ENCODE measurements around the gene SPATA21.
"Not testable (repeated sequence)": the region's sequence is repeated elsewhere in the genome, so short reads cannot be mapped to it uniquely, and the experiment has no call there.

Gene SPATA21

GRCh38 chr1:16436946-16437474, at the start of gene SPATA21:
Gene SPATA21, minus strand, starts transcription at chr1:16437424. Its CDS starts 6,053 bp downstream, at chr1:16431371.
- no peak for DNase-seq

GRCh38 chr1:16487011-16487410, 49.8 kb upstream of the SPATA21 start:
- not testable (repeated sequence) for DNase-seq

DNA sequence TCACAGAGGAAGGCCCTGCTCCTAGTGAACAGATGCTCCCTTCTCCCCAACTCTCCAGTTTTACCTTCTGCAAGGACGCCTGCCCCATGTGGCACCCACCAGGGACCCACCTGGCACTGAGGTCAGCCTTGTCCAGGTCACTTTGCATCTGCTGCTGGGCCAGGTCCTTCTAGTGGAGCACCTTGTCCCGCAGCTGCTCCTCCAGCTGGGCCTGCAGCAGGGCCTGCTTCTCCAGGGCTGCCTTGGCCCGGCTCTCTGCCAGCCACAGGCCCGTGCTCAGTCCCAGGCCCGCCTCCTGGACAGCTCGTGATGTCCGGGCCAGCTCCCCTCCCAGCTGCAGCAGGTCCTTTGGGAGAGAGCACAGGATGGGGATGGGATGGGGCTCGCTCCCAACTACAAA, 49.1 kb upstream of the SPATA21 start:
- not testable (repeated sequence) for DNase-seq

GRCh38 chr1:16484931-16485330, 47.7 kb upstream of the SPATA21 start:
- DNase-seq = no peak

- no peak for DNase-seq
These were observed 47.2 kb upstream of the SPATA21 start for GRCh38 chr1:16484501-16484835.

DNA sequence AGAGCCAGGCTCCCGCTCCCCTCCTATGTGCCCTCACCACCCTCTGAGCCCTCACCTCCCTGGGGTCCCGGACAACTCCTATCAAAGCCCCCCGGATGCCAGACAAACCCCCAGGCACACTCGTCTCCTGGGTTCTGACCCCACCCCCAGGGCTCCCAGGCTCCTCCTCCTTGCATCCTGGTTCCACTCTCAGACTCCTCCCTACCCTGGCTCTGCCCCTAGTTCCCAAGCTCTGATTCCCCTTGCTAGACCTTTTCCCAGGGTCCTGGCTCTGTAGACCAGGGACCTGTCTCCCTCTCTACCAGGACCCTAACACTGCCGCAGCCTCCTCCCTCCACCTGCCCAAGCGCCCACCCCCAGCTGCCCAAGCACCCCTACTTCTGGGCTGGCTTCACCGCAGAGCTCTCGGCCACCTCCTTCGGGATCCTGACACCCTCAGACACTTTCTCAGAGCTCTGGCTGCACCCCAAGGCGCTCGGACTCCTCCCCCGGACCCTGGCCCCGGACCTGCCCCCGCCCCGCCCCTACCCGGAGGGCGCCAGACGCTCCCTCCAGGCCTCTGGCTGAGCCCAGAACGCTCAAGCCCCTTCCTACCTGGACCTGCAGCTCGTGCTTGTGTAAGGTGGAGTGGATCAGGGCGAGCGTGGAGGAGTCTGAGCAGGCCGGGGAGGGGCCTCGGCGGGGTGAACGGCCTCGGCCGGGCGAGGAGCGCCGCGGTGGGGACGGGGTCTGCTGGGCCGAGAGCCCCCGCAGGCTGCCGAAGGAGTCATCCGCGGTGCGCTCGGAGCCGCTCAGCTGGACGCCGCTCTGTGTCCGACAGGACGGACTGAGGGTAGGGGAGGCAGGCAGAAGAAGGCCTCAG, 46.6 kb upstream of the SPATA21 start:
- not testable (repeated sequence) for DNase-seq

GRCh38 chr1:16483146-16483545, 45.9 kb upstream of the SPATA21 start:
- DNase-seq = not testable (repeated sequence)

DNA sequence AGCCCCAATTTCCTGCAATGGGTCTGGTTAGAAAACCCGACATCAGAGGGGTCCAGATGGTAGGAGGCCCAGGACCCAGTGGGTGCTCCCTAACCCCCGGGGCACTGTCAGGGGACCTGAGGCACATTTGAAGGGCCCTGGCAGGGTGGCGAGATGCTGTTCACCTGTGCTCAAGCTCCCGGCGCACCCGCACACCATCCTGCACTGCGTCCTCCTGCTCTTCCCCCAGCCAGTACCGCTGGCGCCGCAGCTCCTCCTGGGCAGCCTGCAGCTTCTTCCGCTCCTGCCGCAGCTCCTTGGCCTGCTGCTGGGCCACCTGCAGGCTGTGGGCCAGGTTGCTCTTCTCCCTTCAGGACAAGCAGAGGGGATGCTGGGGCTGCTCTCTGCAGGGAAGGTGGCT, 40.9 kb upstream of the SPATA21 start:
- no peak for DNase-seq

- not testable (repeated sequence) for DNase-seq
These were observed 38.8 kb upstream of the SPATA21 start for GRCh38 chr1:16475771-16476770.

DNA sequence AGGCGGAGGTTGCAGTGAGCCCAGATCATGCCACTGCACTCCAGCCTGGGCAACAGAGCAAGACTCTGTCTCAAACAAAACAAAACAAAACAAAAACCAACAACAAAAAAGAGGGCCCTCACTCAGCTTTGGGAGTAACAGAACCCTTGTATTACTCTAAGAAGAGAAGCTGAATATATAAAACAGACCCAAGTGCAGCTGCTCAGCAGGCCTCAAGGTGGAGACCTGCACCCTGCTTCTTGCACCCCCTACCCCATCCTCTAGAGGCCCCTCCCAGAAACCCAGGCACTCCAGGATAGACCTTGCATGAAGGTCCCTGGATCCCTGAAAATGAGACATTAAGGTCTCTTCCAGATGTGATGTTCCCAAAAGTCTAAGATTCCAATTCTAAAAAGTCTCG, 37.7 kb upstream of the SPATA21 start:
- not testable (repeated sequence) for DNase-seq

DNA sequence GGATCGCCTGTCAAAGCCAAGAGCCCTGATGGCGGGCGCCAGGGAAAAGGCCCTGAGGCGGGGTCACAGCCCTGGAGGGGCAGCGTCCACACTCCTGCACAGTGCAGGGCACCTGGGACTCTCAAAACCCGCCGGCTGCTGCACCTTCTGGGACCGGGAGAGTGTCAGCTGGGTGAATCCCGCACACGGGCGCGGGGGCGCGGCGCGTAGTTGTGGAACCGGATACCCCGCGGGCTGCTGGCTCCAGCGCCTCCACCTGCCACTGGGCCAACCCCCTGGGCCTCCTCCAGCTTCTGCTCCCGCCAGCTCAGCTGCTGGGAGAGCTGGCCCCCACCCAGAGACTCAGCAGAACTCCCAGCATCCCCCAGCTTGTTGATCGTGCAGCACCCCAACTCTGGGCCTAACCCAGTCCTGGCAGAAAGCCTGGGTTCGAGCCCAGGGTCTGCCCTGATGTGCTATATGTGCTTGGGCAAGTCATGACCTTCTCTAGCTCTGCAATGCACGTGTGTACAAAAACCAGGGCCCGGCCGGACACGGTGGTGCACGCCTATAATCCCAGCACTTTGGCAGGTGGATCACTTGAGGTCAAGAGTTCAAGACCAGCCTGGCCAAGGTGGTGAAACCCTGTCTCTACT, 37.1 kb upstream of the SPATA21 start:
- DNase-seq = no peak

DNA sequence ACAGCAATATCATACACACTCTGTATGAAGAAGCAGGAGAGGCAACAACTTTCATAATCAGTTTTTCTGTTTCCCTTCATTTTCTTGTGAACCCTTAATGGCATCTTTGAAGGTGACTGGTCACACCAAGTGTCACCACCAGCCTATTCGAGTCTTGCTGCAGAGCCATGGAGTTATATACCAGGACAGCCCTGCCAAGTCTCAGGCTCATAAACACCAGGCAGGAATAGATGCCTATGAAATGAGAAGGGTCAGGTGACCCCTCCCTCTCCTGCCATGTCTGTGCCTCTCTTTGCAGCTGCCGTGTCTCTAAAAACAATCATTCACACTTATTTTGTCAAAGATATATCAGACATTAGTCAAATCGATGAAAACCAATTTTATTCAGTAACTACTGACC, 31.3 kb upstream of the SPATA21 start:
- no peak for DNase-seq

GRCh38 chr1:16464917-16465625, 27.8 kb upstream of the SPATA21 start:
- DNase-seq = no peak

DNA sequence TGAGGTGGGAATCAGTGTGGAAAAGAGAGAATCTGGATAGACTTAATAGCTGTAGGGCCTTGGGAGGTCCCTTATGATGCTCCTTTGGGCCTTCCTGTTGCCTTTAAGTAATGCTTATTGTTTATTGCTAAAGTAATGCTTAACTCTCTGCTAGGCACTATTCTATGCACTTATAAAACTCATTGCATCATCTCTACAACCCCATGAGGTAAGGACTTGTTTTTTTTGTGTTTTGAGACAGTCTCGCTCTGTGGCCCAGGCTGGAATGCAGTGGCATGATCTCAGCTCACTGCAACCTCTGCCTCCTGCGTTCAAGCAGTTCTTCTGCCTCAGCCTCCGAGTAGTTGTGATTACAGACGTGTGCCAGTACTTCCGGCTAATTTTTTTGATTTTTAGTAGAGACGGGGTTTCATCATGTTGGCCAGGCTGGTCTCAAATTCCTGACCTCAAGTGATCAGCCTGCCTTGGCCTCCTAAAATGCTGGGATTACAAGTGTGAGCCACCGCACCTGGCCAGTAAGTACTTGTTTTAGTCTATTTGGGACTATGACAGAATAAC, 25.6 kb upstream of the SPATA21 start:
- no peak for DNase-seq

- DNase-seq = no peak
These were observed 24.5 kb upstream of the SPATA21 start for GRCh38 chr1:16461681-16462080.

DNA sequence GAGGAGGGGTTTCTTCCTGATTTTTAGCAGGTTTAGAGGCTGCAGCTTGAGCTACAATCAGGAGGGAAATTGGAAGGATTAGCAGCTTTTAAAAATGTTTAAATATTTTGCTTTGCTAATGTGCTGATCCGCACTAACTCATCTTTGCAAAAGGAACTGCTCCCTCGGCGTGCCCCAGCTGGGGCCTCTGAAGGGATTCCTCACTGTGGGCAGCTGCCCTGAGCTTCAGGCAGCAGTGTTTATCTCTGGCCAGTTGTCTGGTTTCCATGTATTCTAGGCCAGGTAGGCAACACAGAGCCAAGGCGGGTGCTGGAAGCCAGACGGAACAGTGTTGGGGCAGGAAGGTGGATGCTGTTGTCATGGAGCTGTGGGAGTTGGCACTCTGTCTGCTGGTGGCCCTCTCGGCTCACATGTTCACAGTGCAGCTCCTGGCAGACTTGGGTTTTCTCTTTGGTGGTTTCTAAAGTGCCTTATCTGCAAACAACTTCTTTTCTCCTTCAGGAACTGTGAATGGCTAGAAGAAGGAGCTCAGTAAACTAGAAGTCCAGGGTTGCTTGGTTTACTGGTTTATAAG, 22.2 kb upstream of the SPATA21 start:
- DNase-seq = no peak

GRCh38 chr1:16458831-16459230, 21.6 kb upstream of the SPATA21 start:
- DNase-seq = no peak

GRCh38 chr1:16456151-16456550, 18.9 kb upstream of the SPATA21 start:
- not testable (repeated sequence) for DNase-seq

DNA sequence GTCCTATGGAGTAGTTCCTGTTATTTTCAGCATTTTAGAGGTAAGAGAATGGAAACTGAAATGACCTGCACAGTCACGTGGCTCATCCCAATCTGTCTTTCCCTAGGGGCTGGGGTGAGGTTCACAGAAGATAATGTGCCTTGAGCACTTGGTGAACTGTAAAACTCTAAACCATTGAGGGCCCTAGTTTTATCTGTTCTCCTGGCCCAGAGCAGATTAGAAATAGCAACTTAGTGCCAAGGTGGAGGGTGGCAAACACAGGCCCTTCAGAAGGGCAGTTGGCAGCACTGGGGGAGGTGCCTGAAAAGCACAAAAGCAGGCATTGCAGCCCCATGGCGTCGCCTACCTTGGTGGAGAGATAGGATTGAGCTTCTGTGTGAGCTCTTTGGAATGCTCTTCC, 17.7 kb upstream of the SPATA21 start:
- DNase-seq = not testable (repeated sequence)

DNA sequence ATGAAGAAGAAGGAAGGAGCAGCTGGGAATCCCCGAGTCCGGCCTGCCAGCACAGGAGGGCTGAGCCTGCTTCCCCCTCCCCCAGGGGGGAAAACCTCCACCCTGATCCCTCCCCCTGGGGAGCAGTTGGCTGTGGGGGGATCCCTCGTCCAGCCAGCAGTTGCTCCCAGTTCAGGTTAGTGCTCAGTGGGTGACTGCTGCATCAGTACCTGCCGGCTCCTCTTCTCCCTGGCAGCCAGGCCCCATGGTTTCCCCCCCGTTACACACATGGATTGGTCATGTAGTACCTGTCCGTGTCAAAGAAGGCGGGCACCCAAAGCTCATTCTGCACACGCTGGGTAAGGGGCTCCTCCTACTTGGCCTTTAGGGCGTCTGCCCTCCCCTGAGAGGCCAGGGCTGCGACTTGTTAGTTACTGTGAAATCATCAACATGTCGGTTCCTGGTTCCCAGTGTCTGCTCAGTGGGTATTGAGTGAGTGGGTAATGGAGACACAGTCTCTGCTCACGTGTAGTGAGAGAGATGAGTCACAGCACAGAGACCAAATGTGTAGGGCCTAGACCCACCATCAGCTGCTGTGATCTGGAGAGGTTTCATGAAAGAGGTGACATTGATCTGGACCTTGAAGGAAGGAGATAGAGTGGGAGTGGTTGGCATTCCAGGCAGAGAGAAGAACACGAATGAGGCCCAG, 14.8 kb upstream of the SPATA21 start:
- no peak for DNase-seq
